ENCODE results near the gene RASAL2. TPM values are rescaled to one million over a fixed set of nuclear protein-coding genes. Genes with fewer than 3 reads are reported as not detected.
"Not testable (repeated sequence)": the region's sequence is repeated elsewhere in the genome, so short reads cannot be mapped to it uniquely, and the experiment has no call there.

RASAL2 gene
- total RNA-seq, 4 donors from 2014 or later, result 26.0 to 51.4 (median 31.0) TPM

GRCh38 chr1:178307264-178307663 lies 213.4 kb downstream of the RASAL2 start:
- DNase-seq (ENCODE audit: low spot score in 2 of 2), result no peak
- intact Hi-C loops (cut with DNase I; ENCODE audit: low total_unique reads), result loop anchor here (10.0 kb wide), 1 partner anchor 698 kb away; no protein-coding TSS in a partner anchor
- no peak for TF ChIP-seq CTCF (IDR thresholded peaks at IDR 0.05)
- no peak for TF ChIP-seq POLR2A (IDR thresholded peaks at IDR 0.05)
- WGBS, 2 donors, result 55 to 71% methylated on average over 1 of the region's 1 CpG
- no peak overlapping the region for H3K4me3 ChIP-seq (ENCODE audit: low read depth, poor library complexity, severe bottlenecking)

- H3K4me3 ChIP-seq (ENCODE audit: low read depth, poor library complexity, severe bottlenecking), result no peak overlapping the region
- intact Hi-C loops (cut with DNase I; ENCODE audit: low total_unique reads), result loop anchor here (10.0 kb wide), 1 partner anchor 696 kb away; no protein-coding TSS in a partner anchor
- no peak for DNase-seq (ENCODE audit: low spot score in 2 of 2)
- TF ChIP-seq CTCF (IDR thresholded peaks at IDR 0.05) (no peak), POLR2A (IDR thresholded peaks at IDR 0.05) (no peak)
Observed at GRCh38 chr1:178308438-178308837, 214.5 kb downstream of the RASAL2 start.

GRCh38 chr1:178310685-178311105 lies 216.8 kb downstream of the RASAL2 start:
- no peak for DNase-seq (ENCODE audit: low spot score in 2 of 2)
- no peak for TF ChIP-seq CTCF (IDR thresholded peaks at IDR 0.05)
- no peak for TF ChIP-seq POLR2A (IDR thresholded peaks at IDR 0.05)
- 0 to 5% methylated on average over 1 of the region's 1 CpG for WGBS, 2 donors
- H3K4me3 ChIP-seq (ENCODE audit: low read depth, poor library complexity, severe bottlenecking), result no peak overlapping the region
- intact Hi-C loops (cut with DNase I; ENCODE audit: low total_unique reads), result loop anchor here (10.0 kb wide), 1 partner anchor 204 kb away; the partner anchor contains the start of gene TEX35

GRCh38 chr1:178311164-178311563 lies 217.3 kb downstream of the RASAL2 start:
- no peak for DNase-seq (ENCODE audit: low spot score in 2 of 2)
- no peak overlapping the region for H3K4me3 ChIP-seq (ENCODE audit: low read depth, poor library complexity, severe bottlenecking)
- intact Hi-C loops (cut with DNase I; ENCODE audit: low total_unique reads), result loop anchor here (10.0 kb wide), 1 partner anchor 204 kb away; the partner anchor contains the start of gene TEX35
- 67 to 70% methylated on average over 1 of the region's 1 CpG for whole genome bisulfite sequencing, 2 donors
- TF ChIP-seq CTCF (IDR thresholded peaks at IDR 0.05) (no peak), POLR2A (IDR thresholded peaks at IDR 0.05) (no peak)

- not testable (repeated sequence) for H3K4me3 ChIP-seq (ENCODE audit: low read depth, poor library complexity, severe bottlenecking)
Observed at GRCh38 chr1:178320280-178320982, 226.5 kb downstream of the RASAL2 start.

GRCh38 chr1:178323067-178323466 lies 229.2 kb downstream of the RASAL2 start:
- WGBS, 2 donors, result 43 to 64% methylated on average over 1 of the region's 1 CpG
- no peak overlapping the region for H3K4me3 ChIP-seq (ENCODE audit: low read depth, poor library complexity, severe bottlenecking)
- intact Hi-C loops (cut with DNase I; ENCODE audit: low total_unique reads), result no loop called here
- DNase-seq (ENCODE audit: low spot score in 2 of 2), result no peak
- no peak for TF ChIP-seq CTCF (IDR thresholded peaks at IDR 0.05)
- no peak for TF ChIP-seq POLR2A (IDR thresholded peaks at IDR 0.05)

More at GRCh38 chr1:178320280-178320982, 226.5 kb downstream of the RASAL2 start:
- intact Hi-C loops (cut with DNase I; ENCODE audit: low total_unique reads); DNase-seq (ENCODE audit: low spot score in 2 of 2): not testable (repeated sequence)
- 62 to 82% methylated on average over 21 to 27 of the region's 30 CpGs for WGBS, 2 donors
